NCI-H1436 treated with DMSO at 0.1 percent for 48 hours (cell line): Measurements from ENCODE around the gene AFM.

Experiments
- DNase-seq: peaks from one replicate; lab custom pipeline; 2025; lab: John Stamatoyannopoulos, UW

Gene AFM, protein sequence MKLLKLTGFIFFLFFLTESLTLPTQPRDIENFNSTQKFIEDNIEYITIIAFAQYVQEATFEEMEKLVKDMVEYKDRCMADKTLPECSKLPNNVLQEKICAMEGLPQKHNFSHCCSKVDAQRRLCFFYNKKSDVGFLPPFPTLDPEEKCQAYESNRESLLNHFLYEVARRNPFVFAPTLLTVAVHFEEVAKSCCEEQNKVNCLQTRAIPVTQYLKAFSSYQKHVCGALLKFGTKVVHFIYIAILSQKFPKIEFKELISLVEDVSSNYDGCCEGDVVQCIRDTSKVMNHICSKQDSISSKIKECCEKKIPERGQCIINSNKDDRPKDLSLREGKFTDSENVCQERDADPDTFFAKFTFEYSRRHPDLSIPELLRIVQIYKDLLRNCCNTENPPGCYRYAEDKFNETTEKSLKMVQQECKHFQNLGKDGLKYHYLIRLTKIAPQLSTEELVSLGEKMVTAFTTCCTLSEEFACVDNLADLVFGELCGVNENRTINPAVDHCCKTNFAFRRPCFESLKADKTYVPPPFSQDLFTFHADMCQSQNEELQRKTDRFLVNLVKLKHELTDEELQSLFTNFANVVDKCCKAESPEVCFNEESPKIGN

DNA sequence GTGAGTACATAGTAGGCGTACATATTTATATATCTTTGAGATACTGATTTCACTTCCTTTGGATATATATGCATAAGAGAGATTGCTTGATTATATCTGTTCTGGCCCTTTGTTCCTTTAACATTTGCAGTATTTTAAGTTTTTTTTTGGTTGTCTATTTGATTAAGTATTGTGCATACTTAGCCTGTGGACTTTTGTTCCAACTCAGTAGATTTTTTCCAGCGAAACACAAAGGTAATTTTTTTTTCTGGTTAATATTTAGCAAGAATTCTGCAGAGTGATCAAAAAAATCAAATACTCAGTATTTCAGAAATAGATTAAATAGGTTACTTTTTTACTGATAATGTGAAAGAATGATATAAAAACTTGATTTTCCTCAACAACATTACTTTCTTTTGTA lies at the start of gene AFM:
TSS of gene AFM (plus strand) at position 388 of the 400 bp plus-strand sequence. CDS start 31 bp downstream, outside the sequence.
- no peak for DNase-seq

DNA sequence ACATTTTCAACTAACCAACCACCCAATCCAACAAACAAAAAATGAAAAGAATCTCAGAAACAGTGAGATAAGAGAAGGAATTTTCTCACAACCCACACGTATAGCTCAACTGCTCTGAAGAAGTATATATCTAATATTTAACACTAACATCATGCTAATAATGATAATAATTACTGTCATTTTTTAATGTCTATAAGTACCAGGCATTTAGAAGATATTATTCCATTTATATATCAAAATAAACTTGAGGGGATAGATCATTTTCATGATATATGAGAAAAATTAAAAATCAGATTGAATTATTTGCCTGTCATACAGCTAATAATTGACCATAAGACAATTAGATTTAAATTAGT lies 49.8 kb upstream of the AFM start:
- DNase-seq: no peak

DNA sequence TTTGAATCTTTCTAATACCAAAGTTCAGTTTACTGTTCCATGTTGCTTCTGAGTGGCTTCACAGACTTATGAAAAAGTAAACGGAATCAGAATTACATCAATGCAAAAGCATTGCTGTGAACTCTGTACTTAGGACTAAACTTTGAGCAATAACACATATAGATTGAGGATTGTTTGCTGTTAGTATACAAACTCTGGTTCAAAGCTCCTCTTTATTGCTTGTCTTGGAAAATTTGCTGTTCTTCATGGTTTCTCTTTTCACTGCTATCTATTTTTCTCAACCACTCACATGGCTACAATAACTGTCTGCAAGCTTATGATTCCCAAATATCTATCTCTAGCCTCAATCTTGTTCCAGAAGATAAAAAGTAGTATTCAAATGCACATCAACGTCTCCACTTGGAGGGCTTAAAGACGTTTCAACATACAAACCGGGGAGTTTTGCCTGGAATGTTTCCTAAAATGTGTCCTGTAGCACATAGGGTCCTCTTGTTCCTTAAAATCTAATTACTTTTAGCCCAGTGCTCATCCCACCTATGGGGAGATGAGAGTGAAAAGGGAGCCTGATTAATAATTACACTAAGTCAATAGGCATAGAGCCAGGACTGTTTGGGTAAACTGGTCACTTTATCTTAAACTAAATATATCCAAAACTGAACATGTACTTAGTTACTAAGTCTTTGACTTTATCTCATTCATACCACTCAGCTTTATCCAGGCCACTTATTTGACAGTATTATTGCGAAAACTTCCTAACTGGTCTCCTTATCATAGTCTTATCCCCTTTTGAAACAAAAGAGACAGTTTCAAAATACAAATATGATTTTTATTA lies 49.2 kb upstream of the AFM start:
- DNase-seq: no peak

DNA sequence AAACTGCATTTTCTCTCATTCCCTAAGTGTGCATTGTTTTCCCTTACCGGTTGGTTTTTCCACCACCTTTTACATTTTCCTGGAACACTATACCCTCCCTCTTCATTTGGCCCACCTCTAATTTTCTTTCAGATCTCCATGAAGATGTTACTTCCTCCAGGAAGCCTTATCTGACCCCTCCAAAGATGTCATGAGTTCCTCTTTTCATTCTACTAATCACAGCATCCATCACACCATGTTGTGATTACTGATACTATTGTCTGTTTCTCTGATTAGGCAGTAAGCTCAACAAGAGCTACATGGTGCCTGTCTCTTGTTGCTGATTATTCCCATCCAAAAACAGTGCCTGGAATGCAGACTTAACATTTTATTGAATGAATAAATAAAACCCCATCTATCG lies 48.4 kb upstream of the AFM start:
- no peak for DNase-seq

GRCh38 chr4:73434311-73434710 lies 47.2 kb upstream of the AFM start:
- DNase-seq: no peak

- DNase-seq: no peak
Observed at GRCh38 chr4:73435984-73436383, 45.6 kb upstream of the AFM start, which contains the start of gene AFP. Gene AFP, plus strand, starts transcription at chr4:73436221. Its CDS starts 42 bp downstream, at chr4:73436263.

DNA sequence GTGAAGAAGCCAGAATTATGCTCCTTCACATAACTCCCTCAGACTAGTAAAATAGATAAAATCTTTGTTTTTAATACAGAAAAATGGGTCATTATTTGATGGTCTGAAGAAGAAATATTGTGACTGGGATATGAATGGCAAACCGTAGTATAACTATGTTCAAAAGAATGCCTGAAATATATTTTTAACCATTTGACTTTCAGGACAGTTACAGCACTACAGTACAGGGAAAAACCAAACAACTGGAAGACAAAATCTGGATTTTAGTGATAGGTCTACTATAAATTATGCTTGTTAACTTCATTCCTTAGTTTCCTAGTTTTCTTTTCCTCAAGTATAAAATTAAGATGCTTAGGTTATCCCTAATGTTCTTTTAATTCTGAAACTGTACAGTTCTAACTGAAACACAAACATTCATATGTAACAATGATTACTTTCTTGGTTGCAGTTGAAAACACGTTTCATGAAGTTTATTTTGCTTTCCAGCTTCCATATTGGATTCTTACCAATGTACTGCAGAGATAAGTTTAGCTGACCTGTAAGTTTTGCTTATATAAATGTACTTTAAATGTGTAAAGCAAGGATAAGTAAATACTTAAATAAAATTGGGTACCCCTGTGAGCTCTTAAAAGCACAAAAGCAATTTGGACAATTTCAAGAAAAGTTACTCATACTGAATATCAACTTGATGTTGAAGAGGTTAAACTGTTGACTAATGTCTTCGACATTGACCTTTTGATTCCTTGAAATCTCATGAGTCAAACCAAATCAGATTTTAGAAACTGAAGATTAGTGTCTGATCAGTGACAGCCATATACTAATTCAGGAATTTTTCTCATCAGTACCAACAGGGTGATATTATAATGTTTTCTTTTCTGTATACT lies 44.6 kb upstream of the AFM start:
- DNase-seq: no peak

DNA sequence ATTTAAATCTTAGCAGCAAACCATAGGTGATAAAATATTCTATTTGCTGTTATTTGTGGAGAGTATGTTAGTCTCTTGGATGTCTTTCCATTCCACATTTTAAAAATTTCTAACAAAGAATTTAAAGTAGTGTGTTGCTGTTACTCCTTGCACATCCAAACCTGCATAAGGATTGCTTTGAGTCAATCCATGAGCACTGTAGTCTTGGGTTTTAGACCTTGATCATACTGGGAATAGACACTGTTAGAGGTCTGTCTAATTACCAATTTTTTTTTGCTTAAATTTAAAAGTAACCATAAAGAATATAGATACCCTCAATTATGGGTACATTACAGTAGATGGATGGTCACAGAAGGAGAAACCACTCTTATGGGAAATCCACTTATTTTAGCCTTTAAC lies 44.0 kb upstream of the AFM start:
- DNase-seq: no peak

DNA sequence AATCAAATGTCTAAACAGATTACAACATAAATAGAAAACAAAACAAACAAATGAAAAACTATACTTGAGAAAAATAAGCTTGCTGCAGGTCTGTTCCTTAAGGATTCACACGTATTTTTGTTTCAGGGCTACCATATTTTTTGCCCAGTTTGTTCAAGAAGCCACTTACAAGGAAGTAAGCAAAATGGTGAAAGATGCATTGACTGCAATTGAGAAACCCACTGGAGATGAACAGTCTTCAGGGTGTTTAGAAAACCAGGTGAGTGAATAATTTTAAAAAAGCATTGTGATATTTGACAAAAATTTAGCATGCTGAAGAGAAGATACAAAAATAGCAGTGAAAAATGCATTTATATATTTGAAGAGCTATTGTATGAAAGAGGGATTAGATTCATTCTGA lies 43.5 kb upstream of the AFM start:
- no peak for DNase-seq

- no peak for DNase-seq
Observed at GRCh38 chr4:73438582-73439215, 42.8 kb upstream of the AFM start.

- DNase-seq: no peak
Observed at GRCh38 chr4:73439445-73439844, 42.1 kb upstream of the AFM start.

GRCh38 chr4:73439991-73440390 lies 41.6 kb upstream of the AFM start:
- DNase-seq: no peak

DNA sequence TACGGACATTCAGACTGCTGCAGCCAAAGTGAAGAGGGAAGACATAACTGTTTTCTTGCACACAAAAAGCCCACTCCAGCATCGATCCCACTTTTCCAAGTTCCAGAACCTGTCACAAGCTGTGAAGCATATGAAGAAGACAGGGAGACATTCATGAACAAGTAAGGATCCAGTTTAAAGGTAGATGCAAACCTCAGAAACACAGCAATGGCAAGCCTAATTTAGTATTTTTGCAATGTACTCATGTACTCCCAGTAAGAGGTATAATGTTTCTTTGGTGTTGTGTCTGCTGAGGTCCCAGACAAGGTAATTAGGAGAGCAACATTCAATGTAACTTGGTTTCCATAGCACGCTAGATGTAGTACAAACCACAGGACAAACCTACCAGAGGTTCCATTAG lies 40.9 kb upstream of the AFM start:
- no peak for DNase-seq

DNA sequence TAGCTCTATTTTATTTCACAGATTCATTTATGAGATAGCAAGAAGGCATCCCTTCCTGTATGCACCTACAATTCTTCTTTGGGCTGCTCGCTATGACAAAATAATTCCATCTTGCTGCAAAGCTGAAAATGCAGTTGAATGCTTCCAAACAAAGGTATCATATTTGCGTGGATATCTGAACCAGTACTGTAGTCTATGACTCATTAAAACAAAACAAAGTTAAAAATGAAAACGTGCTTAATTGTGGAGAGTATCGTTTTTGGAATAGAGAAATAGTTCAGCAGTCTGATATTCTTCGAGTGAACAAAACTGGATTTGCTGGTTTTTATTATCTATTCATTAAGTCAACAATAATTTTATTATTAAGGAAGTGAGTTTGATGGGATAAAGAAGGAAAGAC lies 39.3 kb upstream of the AFM start:
- DNase-seq: no peak

GRCh38 chr4:73443224-73443623 lies 38.3 kb upstream of the AFM start:
- DNase-seq: no peak

DNA sequence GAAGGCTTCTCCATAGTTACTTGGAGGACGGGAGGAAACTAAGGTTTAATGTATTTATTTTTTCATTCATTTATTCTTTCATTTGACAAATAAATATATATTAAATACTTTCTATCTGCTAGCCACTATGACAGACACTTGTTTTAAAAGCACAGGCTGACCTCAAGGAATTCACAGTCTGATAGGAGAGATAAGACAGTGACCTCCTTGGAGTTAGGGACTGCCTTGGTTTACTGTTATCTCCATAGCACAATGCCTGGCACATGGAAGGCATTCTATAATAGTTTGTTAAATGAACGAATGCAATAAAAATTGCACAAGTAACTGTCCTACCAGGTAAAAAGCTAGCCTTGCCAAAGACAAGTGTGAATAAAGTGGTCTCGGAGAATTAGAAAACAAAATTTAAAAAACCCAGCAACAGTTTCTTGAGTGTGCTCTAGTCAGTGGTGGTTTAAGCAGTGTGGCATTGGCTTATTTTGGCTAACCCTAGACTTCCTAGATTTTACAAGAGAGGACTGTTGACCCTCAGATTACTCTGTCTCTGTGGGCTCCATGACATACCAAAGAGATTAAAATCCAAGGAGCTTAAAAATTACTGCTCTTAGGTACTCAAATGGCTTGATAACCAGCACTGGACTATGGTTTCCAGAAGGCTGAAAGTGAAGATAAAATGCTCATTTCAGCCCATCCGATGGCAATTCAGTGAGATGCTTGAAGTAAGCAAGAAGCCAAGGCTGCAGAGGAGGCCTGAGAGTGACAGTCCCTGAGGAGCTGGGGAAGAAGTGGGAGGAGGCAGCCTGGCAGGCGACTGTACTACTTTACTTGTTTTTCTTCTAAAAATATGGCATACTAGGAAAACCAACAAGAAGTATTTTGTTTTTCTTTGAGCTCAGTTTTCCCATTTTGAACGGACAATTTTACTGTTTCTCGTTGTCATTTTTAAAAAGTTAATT lies 35.9 kb upstream of the AFM start:
- no peak for DNase-seq

DNA sequence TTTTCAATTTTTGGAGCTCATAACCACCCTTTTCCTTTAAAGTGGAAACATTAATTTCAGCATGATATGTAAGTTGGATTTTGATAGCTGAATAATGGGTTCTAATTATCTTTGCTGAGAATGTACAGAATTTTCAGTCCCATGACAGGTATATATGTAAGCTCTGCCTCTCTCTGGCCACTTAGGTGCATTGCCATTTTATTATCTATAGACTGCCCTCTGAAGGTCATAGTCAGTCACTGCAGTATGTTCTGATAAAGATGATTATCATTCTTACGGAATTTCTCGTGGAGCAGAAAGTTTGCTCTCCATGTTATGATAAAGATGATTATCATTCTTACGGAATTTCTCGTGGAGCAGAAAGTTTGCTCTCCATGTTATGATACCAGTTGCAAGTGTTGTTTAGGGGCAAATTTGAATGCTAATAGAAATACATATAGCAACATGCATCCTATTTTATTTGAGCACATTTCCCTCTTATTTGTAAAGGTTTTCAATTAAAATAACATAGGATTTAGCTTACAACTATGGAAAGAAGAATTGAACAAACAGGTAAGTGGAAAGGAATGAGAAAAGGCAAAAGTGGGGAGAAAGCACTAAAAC lies 35.1 kb upstream of the AFM start:
- DNase-seq: peak; percentile 45

GRCh38 chr4:73447671-73448070 lies 33.9 kb upstream of the AFM start:
- DNase-seq: no peak

DNA sequence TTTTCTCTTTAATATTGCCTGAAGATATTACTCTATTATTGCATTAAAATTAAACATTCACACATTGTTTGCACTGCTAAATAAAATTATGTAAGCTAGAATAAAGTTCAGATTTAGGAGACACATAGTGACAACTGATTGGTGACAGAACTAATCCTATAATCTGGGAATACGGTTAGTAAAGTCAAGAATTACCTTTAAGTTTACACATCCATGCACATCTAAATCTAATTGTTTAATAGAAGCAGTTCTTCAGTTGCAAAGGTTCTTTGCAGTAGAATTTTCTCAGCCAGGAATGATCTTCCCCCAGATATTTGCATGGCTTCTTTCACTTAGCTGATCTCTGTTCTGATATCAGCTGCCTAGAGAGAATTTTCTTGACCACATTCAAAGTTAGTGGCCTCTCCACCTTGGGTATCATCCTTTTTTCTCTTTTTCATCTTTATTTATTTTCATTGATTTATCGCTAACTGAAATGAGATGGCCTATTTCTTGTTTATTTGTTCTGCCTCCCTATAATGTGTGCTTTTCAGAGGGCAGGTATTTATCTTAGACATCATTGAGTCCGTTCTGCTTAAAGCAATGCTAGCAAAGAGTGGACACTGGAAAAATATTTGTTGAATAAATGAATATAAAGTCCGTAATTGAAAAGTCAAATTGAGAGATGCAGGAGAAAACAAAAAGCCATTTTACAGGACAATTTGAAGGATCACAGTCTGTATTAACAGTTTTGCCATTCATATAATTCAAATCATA lies 32.9 kb upstream of the AFM start:
- no peak for DNase-seq
